ENCODE results near the gene IRX2.

GRCh38 chr5:2776337-2777302 is 25.1 kb upstream of the IRX2 start:
- TF ChIP-seq CTCF (conservative IDR thresholded peaks at IDR 0.05 in 1 of 2, IDR thresholded peaks at IDR 0.05 in 1 of 2; ENCODE audit: low read depth in 1 of 2, low read length in 2 of 2) (no peak), EZH2 (IDR thresholded peaks at IDR 0.05; ENCODE audit: low read length, missing control alignments) (no peak)

Data from fibroblast of lung (primary cell).